NCI-H2081 (cell line): ENCODE measurements around the gene ZNF654.
"Not testable (repeated sequence)": the region's sequence is repeated elsewhere in the genome, so short reads cannot be mapped to it uniquely, and the experiment has no call there.

ENCODE experiments used
- DNase-seq, 2 experiments: peaks; one replicate each; lab custom pipeline; 2025; lab: John Stamatoyannopoulos, UW

The ZNF654 gene

GRCh38 chr3:88058581-88059379, at the start of gene ZNF654, which contains the start of gene CGGBP1:
Gene ZNF654 (plus strand): TSS chr3:88059255. CDS start chr3:88059320, 65 bp downstream.
Gene CGGBP1 (minus strand): TSS chr3:88059005. CDS start chr3:88055976, 3,029 bp downstream.
- peak; percentile 94 to 96 for DNase-seq

- no peak for DNase-seq
These were observed 48.2 kb upstream of the ZNF654 start for GRCh38 chr3:88010810-88011209.

GRCh38 chr3:88013592-88013991, 45.5 kb upstream of the ZNF654 start:
- DNase-seq: no peak

GRCh38 chr3:88015656-88016055, 43.4 kb upstream of the ZNF654 start:
- not testable (repeated sequence) for DNase-seq

GRCh38 chr3:88019024-88019423, 40.0 kb upstream of the ZNF654 start:
- no peak for DNase-seq

- no peak for DNase-seq
These were observed 34.0 kb upstream of the ZNF654 start for GRCh38 chr3:88025001-88025552.

GRCh38 chr3:88028876-88029275, 30.2 kb upstream of the ZNF654 start:
- DNase-seq: no peak

- no peak for DNase-seq
These were observed 28.8 kb upstream of the ZNF654 start for GRCh38 chr3:88030210-88030609.

- DNase-seq: peak in 1 of 2 experiments; percentile 4
These were observed 27.4 kb upstream of the ZNF654 start for GRCh38 chr3:88031642-88032077.

GRCh38 chr3:88032245-88032644, 26.8 kb upstream of the ZNF654 start:
- no peak for DNase-seq

GRCh38 chr3:88033079-88033478, 26.0 kb upstream of the ZNF654 start:
- no peak for DNase-seq

GRCh38 chr3:88033808-88034207, 25.2 kb upstream of the ZNF654 start:
- DNase-seq: no peak

- no peak for DNase-seq
These were observed 24.4 kb upstream of the ZNF654 start for GRCh38 chr3:88034491-88035275.

- DNase-seq: no peak
These were observed 22.8 kb upstream of the ZNF654 start for GRCh38 chr3:88036221-88036620.

GRCh38 chr3:88038566-88038965, 20.5 kb upstream of the ZNF654 start:
- no peak for DNase-seq

GRCh38 chr3:88040529-88040928, 18.5 kb upstream of the ZNF654 start:
- DNase-seq: no peak

GRCh38 chr3:88041005-88041404, 18.1 kb upstream of the ZNF654 start:
- DNase-seq: no peak

GRCh38 chr3:88044411-88044810, 14.6 kb upstream of the ZNF654 start:
- no peak for DNase-seq

- no peak for DNase-seq
These were observed 12.3 kb upstream of the ZNF654 start for GRCh38 chr3:88046766-88047165.

GRCh38 chr3:88057630-88058305, 1.3 kb upstream of the ZNF654 start:
- no peak for DNase-seq

- DNase-seq: no peak
These were observed 812 bp upstream of the ZNF654 start for GRCh38 chr3:88058306-88058580.
